ENCODE results near the gene RPS18. TPM values are rescaled to one million over a fixed set of nuclear protein-coding genes. Genes with fewer than 3 reads are reported as not detected.

RPS18 gene
- total and polyA plus RNA-seq, 2 of the 13 experiments (the other 11 are each of a cell fraction or from before 2014, with no cell fraction given), result 3,896 to 5,806 TPM

- TF ChIP-seq NR0B2 (CRISPR knock-in tag; IDR thresholded peaks at IDR 0.05), result no peak
- 0 out of 2 replicates have a peak, but pooled peaks have one; percentile 50 for TF ChIP-seq KDM1A (CRISPR knock-in tag; IDR thresholded peaks at IDR 0.05)
- no peak for TF ChIP-seq CBFB (CRISPR knock-in tag; IDR thresholded peaks at IDR 0.05)
- TF ChIP-seq SMARCE1 (IDR thresholded peaks at IDR 0.05; ENCODE audit: borderline replicate concordance), result no peak
- TF ChIP-seq ETV5 (CRISPR knock-in tag; IDR thresholded peaks at IDR 0.05; ENCODE audit: borderline replicate concordance), result no peak
- TF ChIP-seq ATF5 (CRISPR knock-in tag; IDR thresholded peaks at IDR 0.05; ENCODE audit: low read depth), result no peak; the same call in 1 of the 2 replicates
- peak; percentile 76; the same call in 1 of the 2 replicates for TF ChIP-seq RNF219 (CRISPR knock-in tag; IDR thresholded peaks at IDR 0.05)
- TF ChIP-seq ZBED4 (CRISPR knock-in tag; IDR thresholded peaks at IDR 0.05; ENCODE audit: borderline replicate concordance), result no peak
- no peak for TF ChIP-seq NFRKB (IDR thresholded peaks at IDR 0.05)
- no peak for TF ChIP-seq POGK (CRISPR knock-in tag; conservative IDR thresholded peaks at IDR 0.05)
- no peak for TF ChIP-seq JUND (CRISPR knock-in tag; IDR thresholded peaks at IDR 0.05)
- no peak for TF ChIP-seq ARNTL (CRISPR knock-in tag; IDR thresholded peaks at IDR 0.05)
- no peak for TF ChIP-seq ZNF598 (CRISPR knock-in tag; IDR thresholded peaks at IDR 0.05; ENCODE audit: borderline replicate concordance)
- TF ChIP-seq GPBP1L1 (CRISPR knock-in tag; IDR thresholded peaks at IDR 0.05), result no peak
- no peak for TF ChIP-seq ERF (CRISPR knock-in tag; IDR thresholded peaks at IDR 0.05)
- peak; percentile 97 for TF ChIP-seq ZMYM3 (CRISPR knock-in tag; IDR thresholded peaks at IDR 0.05)
- TF ChIP-seq DPF2 (CRISPR knock-in tag; IDR thresholded peaks at IDR 0.05; ENCODE audit: borderline replicate concordance, low read depth), result no peak
- no peak for TF ChIP-seq PLSCR1 (CRISPR knock-in tag; IDR thresholded peaks at IDR 0.05; ENCODE audit: borderline replicate concordance)
- no peak for TF ChIP-seq ZFP36L1 (CRISPR knock-in tag; IDR thresholded peaks at IDR 0.05)
- no peak for TF ChIP-seq HMG20A (CRISPR knock-in tag; IDR thresholded peaks at IDR 0.05; ENCODE audit: borderline replicate concordance)
Measured at GRCh38 chr6:33271117-33271467, 783 bp upstream of the RPS18 start (continued).

All from HepG2 (cell line).